HG02870 (cell line): ENCODE results near the gene CACNA1A.
"Not testable (repeated sequence)": the region's sequence is repeated elsewhere in the genome, so short reads cannot be mapped to it uniquely, and the experiment has no call there.

ENCODE experiments used
- ATAC-seq: cut with Tn5 transposase; IDR thresholded peaks from one replicate; pipeline ENCODE4 v1.9.1; 2021; ENCODE audit warnings: mild to moderate bottlenecking, moderate library complexity; ENCODE audit not compliant: unreplicated experiment

CACNA1A gene

DNA sequence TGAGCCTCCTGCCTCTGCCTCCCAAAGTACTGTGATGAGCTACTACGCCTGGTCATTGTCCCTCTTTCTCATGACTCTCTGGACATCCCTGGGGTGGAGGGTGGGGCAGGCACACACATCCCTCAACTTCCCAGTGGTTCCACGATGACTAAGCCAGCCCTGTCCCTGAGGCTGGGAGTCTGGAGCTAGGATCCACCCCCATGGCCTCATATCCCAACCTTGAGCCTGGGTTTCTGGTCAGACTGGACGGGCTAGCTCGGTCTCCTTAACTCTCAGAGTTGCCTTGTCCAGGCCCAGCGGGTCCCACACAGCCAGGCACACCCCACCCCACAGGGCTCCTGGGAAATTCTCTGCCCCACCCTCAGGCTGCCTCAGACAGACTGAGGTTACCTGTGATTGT, 336.5 kb downstream of the CACNA1A start:
- ATAC-seq, result no peak

DNA sequence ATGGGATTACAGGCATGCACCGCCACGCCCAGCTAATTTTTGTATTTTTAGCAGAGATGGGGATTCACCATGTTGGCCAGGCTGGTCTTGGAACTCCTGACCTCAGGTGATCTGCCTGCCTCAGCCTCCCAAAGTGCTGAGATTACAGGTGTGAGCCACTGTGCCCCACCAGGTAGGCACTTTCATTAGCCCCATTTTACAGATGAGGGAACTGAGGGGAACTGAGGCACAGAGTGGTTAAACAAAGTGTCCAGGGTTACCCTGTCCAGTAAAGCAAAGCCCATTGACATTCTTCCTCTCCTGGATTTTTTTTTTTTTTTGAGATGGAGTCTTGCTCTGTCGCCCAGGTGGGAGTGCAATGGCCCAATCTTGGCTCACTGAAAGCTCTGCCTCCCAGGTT, 340.1 kb downstream of the CACNA1A start:
- not testable (repeated sequence) for ATAC-seq

DNA sequence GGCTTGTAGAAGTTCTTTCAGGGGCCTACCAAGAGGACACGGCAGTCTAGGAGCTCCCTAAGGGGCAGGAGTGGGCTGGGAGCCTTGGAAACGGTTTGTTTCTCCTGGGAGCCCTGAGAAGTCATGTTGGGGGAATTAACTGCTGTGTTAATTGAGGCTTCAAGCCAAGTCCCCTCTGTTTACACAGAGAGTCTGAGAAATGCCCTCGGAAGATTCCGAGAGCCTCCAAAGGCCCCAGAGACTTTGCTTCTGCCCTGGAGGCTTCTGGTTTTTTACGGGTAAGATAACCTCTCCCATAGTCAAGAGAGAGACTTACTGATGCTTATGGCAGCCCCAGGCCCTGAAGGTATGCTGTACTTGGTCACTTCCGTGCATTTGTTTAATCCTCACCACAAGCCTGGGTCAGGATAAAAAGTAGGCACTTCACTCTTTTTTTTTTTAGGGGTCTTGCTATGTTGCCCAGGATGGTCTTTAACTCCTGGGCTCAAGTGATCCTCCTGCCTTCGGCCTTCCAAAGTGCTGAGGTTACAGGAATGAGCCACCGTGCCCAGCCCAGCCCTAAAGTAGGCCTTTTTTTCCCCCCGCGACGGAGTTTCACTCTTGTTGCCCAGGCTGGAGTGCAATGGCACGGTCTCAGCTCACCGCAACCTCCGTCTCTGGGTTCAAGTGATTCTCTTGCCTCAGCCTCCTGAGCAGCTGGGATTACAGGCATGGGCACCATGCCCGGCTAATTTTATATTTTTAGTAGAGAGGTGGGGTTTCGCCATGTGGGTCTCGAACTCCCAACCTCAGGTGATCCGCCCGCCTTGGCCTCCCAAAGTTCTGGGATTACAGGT, 340.9 kb downstream of the CACNA1A start:
- no peak for ATAC-seq

DNA sequence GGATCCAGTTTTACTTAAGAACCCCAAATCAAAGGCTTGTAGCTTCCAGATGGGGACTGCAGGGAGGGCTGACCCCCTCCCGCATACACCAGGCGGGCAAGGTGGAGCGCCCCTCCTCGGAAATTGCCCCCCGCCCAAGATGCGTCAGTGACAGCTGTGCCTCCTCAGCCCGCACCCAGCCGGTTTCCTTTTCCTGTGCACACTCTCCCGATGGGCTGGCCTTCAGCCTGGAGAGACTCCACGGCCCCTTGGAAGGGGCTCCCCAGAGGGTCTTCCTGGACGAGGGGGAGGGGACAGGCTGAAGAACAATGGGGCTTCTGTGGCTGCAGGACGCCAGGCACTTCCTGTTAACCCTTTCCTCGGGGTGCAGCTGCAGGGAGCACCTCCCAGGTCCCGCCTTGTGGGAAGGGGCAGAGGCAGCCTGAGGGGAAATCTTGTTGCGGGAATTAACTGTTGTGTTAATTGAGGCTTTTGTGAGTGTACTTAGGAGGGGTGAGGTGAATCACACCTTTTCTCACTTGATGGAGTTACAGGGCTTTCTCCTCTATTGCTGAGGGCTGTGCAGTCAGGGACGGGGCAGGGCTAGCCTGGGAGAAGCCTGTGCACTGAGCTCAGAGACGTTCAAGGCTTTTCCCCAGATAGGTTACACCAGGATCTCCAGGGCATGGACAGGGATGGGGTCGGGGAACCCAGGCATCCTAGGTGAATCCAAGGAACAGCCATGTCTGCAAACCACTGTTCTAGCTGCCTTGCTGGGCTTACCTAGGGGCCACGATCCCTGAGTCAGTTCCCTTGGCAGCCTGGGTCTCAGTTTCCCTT, 341.7 kb downstream of the CACNA1A start:
- no peak for ATAC-seq

DNA sequence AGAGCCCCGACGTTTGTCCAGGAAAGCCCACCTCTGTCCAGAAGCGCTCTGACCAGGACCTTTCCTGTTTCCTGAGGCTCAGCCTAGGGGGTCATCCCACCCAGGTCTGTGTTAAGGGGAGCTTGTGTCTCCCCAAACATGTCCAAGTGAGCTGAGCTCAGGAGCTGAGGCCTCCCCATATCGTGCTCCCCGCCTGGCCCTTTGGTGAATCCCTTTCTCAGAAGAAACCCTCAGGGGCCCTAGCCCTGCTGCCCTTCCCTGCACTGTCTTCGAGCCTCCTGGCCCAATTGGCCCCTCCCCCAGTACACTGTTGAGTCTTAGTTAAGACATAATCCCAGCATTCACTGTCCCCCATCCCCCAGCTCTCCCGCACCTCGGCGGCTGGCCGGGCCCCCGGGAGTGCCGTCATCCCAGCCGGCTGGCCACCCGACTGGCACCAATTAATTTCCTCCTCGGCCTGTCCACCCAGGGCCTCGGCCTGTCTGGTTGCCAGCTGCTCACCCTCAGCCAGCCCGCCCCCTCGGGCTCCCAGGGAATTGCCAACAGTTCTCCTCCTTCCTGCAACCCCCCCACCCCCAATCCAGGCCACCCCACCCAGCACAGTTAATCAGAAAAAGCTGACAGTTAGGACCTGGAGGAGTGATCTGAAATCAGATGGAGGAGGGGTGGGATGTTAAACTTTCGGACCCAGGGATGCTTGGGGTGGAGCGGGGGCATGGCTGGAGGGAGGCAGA, 342.5 kb downstream of the CACNA1A start:
- ATAC-seq, result no peak

DNA sequence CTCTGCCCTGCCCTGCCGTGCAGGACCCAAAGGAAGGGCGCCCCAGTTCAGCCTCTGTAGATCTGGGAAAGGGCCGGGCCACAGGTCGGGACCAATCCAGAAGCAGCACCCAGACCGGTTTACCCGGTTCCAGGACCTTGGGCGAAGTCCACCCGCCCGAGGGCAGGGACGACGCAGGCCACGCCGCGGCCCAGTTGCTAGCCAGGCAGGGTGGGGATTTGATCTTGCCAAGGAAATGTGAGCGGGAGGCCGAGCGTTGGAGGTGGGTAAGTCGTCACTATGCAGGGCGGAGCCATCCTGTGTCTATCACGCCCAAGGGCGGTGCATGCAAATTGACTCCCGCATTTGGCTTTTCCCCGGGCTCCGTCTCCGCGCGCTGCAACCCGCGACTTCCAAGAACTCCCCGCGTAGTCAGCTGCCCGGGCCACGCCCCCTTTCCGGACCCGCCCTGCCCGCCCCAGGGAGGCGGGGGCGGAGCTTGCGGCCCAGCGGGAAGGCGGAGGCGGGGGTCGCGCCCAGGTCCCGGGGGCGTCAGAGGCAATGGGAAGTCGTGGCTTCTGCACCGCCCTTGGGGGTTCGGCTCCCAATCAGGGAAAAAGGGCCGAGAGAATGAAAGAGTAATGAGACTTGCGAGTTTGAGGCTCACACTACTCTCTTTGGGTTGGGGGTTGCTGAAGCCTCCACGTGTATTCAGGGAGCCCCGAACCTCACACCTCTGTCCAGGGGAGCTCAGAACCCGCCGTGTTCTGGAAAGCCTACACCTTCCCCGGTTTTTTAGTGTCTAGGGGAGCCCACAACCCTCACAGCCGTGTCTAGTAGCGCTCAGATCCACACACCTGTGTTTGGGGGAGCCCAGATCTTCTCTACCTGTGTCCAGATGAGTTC, 343.3 kb downstream of the CACNA1A start:
- no peak for ATAC-seq

DNA sequence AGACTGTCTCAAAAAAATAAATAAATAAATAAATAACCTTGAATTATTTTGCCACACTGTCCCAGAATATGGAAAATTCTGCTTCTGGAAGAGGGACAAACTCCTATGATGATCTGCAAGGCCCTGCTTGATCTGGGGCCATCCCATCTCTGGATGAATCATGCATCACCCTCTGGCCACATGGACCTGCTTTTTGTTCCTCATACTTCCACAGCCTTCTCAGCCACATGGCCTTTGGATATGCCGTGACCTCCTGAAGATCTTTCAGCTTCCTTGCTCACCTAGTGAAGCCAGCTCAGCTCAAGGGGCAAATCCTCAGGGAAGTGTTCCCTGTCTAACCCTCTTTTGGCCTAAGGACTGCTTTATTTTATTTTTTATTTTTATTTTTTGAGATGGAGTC, 345.7 kb downstream of the CACNA1A start:
- ATAC-seq, result no peak

DNA sequence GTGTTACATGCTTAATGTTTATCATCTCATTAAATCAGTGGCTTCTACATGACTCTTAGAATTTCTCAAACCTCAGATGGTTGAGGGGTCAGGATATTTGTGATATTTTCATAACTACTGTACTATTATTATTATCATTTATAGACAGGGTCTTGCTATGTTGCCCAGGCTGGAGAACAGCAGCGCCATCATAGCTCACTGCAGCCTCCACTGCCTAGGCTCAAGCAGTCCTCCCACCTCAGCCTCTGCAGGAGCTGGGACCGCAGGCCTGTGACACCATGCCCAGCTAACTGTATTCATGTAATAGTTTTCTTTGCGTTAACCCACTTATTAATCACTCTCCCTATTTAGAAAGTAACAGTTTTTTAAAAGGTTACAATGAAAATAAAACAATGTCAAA, 346.6 kb downstream of the CACNA1A start:
- ATAC-seq, result no peak
